ENCODE results near the gene C2orf68. TPM values are rescaled to one million over a fixed set of nuclear protein-coding genes. Genes with fewer than 3 reads are reported as not detected.

The C2orf68 gene
- total and polyA plus RNA-seq, 2 of the 13 experiments (the other 11 are each of a cell fraction or from before 2014, with no cell fraction given): 47.1 to 77.4 TPM

DNA sequence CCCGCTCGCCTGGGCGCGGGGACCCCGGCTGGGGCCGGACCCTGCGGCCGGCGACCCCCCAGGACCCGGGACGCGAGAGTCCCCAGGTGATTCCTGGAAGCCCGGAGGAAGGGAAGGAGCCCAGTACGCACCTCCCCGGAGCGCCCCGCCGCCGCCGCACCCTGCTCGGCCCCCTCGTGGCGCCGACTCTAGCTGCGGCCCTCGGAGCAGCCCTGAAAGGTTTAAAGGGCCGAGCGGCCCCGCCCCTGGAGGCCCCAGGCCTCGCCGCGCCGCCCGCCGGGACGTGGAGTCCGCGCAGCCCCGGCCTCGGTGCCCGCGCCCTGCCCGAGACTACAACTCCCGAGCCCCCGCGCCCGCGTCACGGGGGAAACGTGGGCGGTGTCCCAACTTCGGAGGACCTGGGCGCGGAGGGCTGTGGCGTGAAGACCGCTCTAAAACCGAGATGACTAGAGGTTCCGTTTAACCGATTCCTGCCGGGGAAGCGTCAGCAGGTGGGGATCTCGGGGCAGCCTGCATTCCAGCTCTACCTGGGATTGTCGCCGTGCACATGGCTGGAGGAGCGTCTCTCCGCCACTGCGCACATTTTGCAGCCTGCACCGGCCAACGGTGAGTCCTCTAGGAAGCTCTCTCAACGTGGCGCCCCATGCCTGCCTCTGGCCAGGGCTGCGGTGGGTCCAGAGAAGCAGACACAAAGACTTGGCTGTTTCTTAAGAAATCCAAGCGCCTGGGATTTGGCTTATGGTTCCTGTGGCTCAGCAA is 9.2 kb downstream of the C2orf68 start, which contains the start of gene TMEM150A (continued):
- TF ChIP-seq SAFB2 (CRISPR knock-in tag; IDR thresholded peaks at IDR 0.05; ENCODE audit: borderline replicate concordance, low read depth) (0 out of 2 replicates have a peak, but pooled peaks have one; percentile 62), ZMAT3 (CRISPR knock-in tag; conservative IDR thresholded peaks at IDR 0.05) (peak; percentile 92), NFIC (IDR thresholded peaks at IDR 0.05; ENCODE audit: low read length) (no peak), ZNF556 (CRISPR knock-in tag; IDR thresholded peaks at IDR 0.05; ENCODE audit: borderline replicate concordance) (no peak), RBFOX2 (IDR thresholded peaks at IDR 0.05; ENCODE audit: low read depth, low read length) (peak; percentile 98), ZC3H4 (CRISPR knock-in tag; IDR thresholded peaks at IDR 0.05; ENCODE audit: borderline replicate concordance) (no peak), ZFP82 (CRISPR knock-in tag; IDR thresholded peaks at IDR 0.05; ENCODE audit: borderline replicate concordance) (peak; percentile 62; the same call in 1 of the 2 replicates), EP300 (IDR thresholded peaks at IDR 0.05; ENCODE audit: low read depth in 2 of 2, low read length in 2 of 2) (peak in 1 of 2 experiments; percentile 34; a peak in 1 of 4 replicates), EP300 (CRISPR knock-in tag; IDR thresholded peaks at IDR 0.05; ENCODE audit: borderline replicate concordance) (no peak), FOXK2 (IDR thresholded peaks at IDR 0.05) (no peak), ZNF12 (CRISPR knock-in tag; IDR thresholded peaks at IDR 0.05) (no peak), ATAD3A (CRISPR knock-in tag; IDR thresholded peaks at IDR 0.05) (no peak), PAF1 (CRISPR knock-in tag; IDR thresholded peaks at IDR 0.05) (no peak), NONO (IDR thresholded peaks at IDR 0.05) (no peak), NONO (CRISPR knock-in tag; conservative IDR thresholded peaks at IDR 0.05) (peak; percentile 85)
- TF ChIP-seq, protein P1, sequence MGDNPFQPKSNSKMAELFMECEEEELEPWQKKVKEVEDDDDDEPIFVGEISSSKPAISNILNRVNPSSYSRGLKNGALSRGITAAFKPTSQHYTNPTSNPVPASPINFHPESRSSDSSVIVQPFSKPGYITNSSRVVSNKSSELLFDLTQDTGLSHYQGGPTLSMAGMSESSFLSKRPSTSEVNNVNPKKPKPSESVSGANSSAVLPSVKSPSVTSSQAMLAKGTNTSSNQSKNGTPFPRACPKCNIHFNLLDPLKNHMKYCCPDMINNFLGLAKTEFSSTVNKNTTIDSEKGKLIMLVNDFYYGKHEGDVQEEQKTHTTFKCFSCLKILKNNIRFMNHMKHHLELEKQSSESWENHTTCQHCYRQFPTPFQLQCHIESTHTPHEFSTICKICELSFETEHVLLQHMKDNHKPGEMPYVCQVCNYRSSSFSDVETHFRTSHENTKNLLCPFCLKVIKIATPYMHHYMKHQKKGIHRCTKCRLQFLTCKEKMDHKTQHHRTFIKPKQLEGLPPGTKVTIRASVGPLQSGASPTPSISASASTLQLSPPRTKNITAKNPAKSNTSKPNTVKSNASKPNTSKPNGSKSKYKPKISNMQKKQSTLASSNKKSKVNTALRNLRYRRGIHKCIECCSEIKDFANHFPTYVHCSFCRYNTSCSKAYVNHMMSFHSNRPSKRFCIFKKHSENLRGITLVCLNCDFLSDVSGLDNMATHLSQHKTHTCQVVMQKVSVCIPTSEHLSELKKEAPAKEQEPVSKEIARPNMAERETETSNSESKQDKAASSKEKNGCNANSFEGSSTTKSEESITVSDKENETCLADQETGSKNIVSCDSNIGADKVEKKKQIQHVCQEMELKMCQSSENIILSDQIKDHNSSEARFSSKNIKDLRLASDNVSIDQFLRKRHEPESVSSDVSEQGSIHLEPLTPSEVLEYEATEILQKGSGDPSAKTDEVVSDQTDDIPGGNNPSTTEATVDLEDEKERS (CRISPR knock-in tag; IDR thresholded peaks at IDR 0.05): peak; percentile 43; the same call in 1 of the 2 replicates
- TF ChIP-seq, protein P2, sequence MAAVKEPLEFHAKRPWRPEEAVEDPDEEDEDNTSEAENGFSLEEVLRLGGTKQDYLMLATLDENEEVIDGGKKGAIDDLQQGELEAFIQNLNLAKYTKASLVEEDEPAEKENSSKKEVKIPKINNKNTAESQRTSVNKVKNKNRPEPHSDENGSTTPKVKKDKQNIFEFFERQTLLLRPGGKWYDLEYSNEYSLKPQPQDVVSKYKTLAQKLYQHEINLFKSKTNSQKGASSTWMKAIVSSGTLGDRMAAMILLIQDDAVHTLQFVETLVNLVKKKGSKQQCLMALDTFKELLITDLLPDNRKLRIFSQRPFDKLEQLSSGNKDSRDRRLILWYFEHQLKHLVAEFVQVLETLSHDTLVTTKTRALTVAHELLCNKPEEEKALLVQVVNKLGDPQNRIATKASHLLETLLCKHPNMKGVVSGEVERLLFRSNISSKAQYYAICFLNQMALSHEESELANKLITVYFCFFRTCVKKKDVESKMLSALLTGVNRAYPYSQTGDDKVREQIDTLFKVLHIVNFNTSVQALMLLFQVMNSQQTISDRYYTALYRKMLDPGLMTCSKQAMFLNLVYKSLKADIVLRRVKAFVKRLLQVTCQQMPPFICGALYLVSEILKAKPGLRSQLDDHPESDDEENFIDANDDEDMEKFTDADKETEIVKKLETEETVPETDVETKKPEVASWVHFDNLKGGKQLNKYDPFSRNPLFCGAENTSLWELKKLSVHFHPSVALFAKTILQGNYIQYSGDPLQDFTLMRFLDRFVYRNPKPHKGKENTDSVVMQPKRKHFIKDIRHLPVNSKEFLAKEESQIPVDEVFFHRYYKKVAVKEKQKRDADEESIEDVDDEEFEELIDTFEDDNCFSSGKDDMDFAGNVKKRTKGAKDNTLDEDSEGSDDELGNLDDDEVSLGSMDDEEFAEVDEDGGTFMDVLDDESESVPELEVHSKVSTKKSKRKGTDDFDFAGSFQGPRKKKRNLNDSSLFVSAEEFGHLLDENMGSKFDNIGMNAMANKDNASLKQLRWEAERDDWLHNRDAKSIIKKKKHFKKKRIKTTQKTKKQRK (IDR thresholded peaks at IDR 0.05; ENCODE audit: low read length): no peak
- TF ChIP-seq, protein P3, sequence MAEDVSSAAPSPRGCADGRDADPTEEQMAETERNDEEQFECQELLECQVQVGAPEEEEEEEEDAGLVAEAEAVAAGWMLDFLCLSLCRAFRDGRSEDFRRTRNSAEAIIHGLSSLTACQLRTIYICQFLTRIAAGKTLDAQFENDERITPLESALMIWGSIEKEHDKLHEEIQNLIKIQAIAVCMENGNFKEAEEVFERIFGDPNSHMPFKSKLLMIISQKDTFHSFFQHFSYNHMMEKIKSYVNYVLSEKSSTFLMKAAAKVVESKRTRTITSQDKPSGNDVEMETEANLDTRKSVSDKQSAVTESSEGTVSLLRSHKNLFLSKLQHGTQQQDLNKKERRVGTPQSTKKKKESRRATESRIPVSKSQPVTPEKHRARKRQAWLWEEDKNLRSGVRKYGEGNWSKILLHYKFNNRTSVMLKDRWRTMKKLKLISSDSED (CRISPR knock-in tag; IDR thresholded peaks at IDR 0.05): no peak
- TF ChIP-seq, protein P4, sequence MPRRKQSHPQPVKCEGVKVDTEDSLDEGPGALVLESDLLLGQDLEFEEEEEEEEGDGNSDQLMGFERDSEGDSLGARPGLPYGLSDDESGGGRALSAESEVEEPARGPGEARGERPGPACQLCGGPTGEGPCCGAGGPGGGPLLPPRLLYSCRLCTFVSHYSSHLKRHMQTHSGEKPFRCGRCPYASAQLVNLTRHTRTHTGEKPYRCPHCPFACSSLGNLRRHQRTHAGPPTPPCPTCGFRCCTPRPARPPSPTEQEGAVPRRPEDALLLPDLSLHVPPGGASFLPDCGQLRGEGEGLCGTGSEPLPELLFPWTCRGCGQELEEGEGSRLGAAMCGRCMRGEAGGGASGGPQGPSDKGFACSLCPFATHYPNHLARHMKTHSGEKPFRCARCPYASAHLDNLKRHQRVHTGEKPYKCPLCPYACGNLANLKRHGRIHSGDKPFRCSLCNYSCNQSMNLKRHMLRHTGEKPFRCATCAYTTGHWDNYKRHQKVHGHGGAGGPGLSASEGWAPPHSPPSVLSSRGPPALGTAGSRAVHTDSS (CRISPR knock-in tag; conservative IDR thresholded peaks at IDR 0.05): no peak
- TF ChIP-seq, protein P5, sequence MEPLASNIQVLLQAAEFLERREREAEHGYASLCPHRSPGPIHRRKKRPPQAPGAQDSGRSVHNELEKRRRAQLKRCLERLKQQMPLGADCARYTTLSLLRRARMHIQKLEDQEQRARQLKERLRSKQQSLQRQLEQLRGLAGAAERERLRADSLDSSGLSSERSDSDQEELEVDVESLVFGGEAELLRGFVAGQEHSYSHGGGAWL (CRISPR knock-in tag; IDR thresholded peaks at IDR 0.05): peak; percentile 82
